Peyer's patch (tissue), 4 donors: ENCODE data around the gene NMUR1. TPM values are rescaled to one million over a fixed set of nuclear protein-coding genes. Genes with fewer than 3 reads are reported as not detected.

Source experiments
- DNase-seq, 3 donors: peaks; one replicate each; pipeline ENCODE4 v3.0.0-alpha.2; 2017 to 2019
- H3K27ac ChIP-seq, 4 donors: fragments of 200-600 bp; sonication (generic); one replicate each; pipeline ENCODE4 v1.5.1; 2016 to 2019
- H3K27me3 ChIP-seq, 2 donors: fragments of 200-600 bp; sonication (generic); one replicate each; pipeline ENCODE4 v1.5.1; 2019
- H3K36me3 ChIP-seq, 3 donors: fragments of 200-600 bp; sonication (generic); one replicate each; pipeline ENCODE4 v1.5.1; 2016 to 2019
- H3K4me1 ChIP-seq, 4 donors: fragments of 200-600 bp; sonication (generic); one replicate each; pipeline ENCODE4 v1.5.1; 2016 to 2019
- H3K4me3 ChIP-seq, 4 donors: fragments of 200-600 bp; sonication (generic); 1 replicate in 3 of 4; 2 replicates in 1 of 4; pipeline ENCODE4 v1.5.1; 2016 to 2019; ENCODE audit warnings: mild to moderate bottlenecking in 1 of 4
- H3K9me3 ChIP-seq, 4 donors: fragments of 200-600 bp; sonication (generic); one replicate each; pipeline ENCODE4 v1.5.1; 2016 to 2019; ENCODE audit warnings: mild to moderate bottlenecking in 1 of 4
- POLR2A ChIP-seq, 2 donors: fragments of 450-650 bp; IDR thresholded peaks; one replicate each; pipeline ENCODE4 v1.5.1; 2017; ENCODE audit warnings: antibody characterized with exemption in 2 of 2, mild to moderate bottlenecking in 2 of 2, moderate library complexity in 2 of 2
- total RNA-seq, 4 donors: library from RNA; depleted of rRNA; stranded (reverse); fragments of >200 nt; gene quantifications; one replicate each; pipeline ENCODE4 v1.1.0, GENCODE V29; 2016
- TF ChIP-seq, protein P1 (sequence below), 6 experiments: fragments of 450-650 bp in 4 of 6; fragments of 200-600 bp in 2 of 6; sonication (generic) in 1 of 6; IDR thresholded peaks; one replicate each; pipeline ENCODE4 v1.5.1; 2017 to 2019; ENCODE audit warnings: antibody characterized with exemption in 6 of 6, mild to moderate bottlenecking in 3 of 6, moderate library complexity in 1 of 6

Gene NMUR1
- total RNA-seq, 4 donors from 2014 or later = 0.53 to 3.1 (median 0.80) TPM; not detected in 1

DNA sequence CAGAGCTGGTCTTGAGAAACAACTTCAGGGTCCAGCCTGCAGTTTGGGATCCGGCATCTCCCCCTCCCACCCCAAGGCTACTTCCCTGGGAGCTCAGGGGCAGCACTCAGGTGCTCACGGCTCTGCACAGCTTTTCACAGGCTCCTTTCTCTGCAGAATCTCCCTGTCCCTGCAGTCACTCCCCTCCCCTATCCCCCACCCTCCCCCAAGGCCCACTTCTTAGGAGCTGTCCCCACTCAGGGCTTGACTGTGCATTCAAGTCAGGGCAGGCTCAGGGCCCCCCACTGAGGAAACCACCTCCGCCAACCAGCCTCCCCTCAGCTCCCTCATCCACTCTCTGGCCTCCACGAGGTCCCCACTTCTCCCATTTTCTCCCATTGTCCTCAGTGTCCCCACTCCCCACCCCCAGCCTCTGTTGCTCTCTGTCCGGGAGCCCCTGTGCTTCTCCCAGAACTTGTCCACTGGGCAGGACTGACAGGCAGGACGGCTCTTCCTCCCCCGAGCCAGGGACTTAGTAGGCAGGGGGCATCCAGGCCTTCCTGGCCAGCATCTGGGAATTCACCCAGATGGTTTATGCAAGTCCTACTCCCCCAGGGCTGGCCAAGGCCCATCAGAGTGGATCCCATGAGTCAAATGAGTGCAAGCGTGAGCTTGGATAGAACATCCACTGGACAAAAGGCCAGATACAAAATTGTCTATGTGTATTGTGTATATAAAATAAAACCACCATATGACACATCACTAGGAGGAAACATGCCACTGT lies 7.6 kb downstream of the NMUR1 start:
- TF ChIP-seq, protein P1, sequence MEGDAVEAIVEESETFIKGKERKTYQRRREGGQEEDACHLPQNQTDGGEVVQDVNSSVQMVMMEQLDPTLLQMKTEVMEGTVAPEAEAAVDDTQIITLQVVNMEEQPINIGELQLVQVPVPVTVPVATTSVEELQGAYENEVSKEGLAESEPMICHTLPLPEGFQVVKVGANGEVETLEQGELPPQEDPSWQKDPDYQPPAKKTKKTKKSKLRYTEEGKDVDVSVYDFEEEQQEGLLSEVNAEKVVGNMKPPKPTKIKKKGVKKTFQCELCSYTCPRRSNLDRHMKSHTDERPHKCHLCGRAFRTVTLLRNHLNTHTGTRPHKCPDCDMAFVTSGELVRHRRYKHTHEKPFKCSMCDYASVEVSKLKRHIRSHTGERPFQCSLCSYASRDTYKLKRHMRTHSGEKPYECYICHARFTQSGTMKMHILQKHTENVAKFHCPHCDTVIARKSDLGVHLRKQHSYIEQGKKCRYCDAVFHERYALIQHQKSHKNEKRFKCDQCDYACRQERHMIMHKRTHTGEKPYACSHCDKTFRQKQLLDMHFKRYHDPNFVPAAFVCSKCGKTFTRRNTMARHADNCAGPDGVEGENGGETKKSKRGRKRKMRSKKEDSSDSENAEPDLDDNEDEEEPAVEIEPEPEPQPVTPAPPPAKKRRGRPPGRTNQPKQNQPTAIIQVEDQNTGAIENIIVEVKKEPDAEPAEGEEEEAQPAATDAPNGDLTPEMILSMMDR (IDR thresholded peaks at IDR 0.05) = no peak
- TF ChIP-seq POLR2A (IDR thresholded peaks at IDR 0.05) = no peak
- no peaks in the 10 kb centered on the region for H3K27me3 ChIP-seq
- H3K9me3 ChIP-seq = no peaks in the 10 kb centered on the region
- H3K4me1 ChIP-seq = peaks cover 0 to 5% (median 2%) of the 10 kb centered on the region in 4 donors
- no peak for DNase-seq
- H3K27ac ChIP-seq = no peak overlapping the region
- no peak overlapping the region for H3K4me3 ChIP-seq
- no peaks in the 10 kb centered on the region for H3K36me3 ChIP-seq

GRCh38 chr2:231521443-231521842 lies 8.8 kb downstream of the NMUR1 start:
- Histone ChIP-seq H3K4me1 (peaks cover 0 to 5% (median 2%) of the 10 kb centered on the region in 4 donors), H3K36me3 (no peaks in the 10 kb centered on the region), H3K4me3 (no peak overlapping the region), H3K27ac (no peak overlapping the region), H3K9me3 (no peaks in the 10 kb centered on the region), H3K27me3 (no peaks in the 10 kb centered on the region)
- DNase-seq = no peak
- no peak for TF ChIP-seq POLR2A (IDR thresholded peaks at IDR 0.05)
- TF ChIP-seq, protein P1 (IDR thresholded peaks at IDR 0.05) = no peak

DNA sequence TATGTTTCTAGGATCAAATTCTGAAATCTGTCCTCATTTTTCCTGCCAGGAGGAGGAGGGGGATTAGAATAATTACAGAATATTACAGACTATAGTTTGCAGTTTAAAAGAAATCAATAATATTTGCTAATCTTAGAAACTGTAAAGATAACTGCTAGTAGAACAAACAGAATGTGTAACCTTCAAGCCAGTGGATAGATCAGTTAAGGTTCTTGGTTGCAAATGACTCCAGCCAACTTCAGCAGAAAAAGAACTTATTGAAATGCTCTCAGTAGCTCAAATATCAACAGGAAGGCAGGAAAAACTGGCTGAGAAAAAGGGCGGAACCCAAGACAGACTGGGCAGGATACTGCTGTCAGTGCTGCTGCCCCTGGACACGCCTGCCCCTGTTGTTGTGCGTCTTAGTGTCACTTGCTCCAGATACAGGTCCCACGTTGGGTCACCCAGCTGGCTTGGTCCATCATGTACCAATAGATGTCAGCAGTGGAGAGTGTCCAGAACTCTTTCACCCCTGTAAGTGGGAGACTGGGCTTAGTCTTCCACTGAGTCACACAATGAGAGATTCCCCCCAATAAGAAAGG lies 10.2 kb downstream of the NMUR1 start:
- no peaks in the 10 kb centered on the region for H3K27me3 ChIP-seq
- TF ChIP-seq, protein P1 (IDR thresholded peaks at IDR 0.05) = no peak
- no peak for TF ChIP-seq POLR2A (IDR thresholded peaks at IDR 0.05)
- no peaks in the 10 kb centered on the region for H3K36me3 ChIP-seq
- no peak overlapping the region for H3K27ac ChIP-seq
- DNase-seq = no peak
- H3K4me3 ChIP-seq = no peak overlapping the region
- H3K4me1 ChIP-seq = peaks cover 0 to 5% (median 2%) of the 10 kb centered on the region in 4 donors
- no peaks in the 10 kb centered on the region for H3K9me3 ChIP-seq

DNA sequence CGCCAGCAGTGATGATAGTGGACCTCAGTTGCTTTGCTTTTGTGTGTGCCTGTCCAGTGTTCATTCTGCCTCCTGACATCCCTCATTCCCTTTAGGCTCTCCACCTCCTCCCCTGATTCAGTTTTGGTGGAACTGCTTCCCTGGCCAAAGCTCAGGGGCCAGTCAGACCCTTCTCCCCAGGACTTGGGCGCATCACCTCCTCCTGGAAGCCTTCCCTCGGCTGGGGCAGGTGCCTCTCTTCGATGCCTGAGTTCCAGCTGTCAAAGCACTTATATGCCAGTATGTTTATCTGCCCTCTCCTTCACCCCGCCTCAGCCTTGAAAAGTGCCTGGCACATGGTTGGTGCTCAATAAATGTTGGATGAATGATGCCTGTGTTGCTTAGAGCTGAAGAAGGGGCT lies 11.5 kb downstream of the NMUR1 start:
- Histone ChIP-seq H3K4me3 (no peak overlapping the region), H3K9me3 (no peaks in the 10 kb centered on the region), H3K4me1 (peaks cover 0 to 5% (median 0%) of the 10 kb centered on the region in 4 donors), H3K27ac (no peak overlapping the region), H3K36me3 (no peaks in the 10 kb centered on the region), H3K27me3 (no peaks in the 10 kb centered on the region)
- no peak for TF ChIP-seq POLR2A (IDR thresholded peaks at IDR 0.05)
- TF ChIP-seq, protein P1 (IDR thresholded peaks at IDR 0.05) = no peak
- DNase-seq = no peak

DNA sequence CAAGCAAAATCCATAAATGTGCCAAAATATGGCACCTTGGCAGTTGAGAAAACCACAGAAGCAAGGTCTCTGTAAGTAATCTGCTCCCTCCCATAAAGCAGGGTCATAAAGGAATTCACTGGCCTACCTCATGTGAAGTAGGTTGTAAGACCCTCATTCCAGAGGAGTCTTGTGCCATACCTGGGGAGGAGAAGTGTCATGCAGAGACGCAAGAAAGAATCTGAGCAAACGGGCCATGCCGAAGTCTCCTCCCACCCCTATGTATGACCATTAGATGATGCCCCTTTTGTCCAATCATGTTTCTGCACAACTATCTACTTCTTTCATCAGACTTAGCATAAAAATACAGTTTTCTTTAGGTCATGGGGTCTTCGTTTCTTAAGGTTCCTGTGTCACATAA lies 14.6 kb downstream of the NMUR1 start:
- Histone ChIP-seq H3K27me3 (no peaks in the 10 kb centered on the region), H3K27ac (no peak overlapping the region), H3K9me3 (no peaks in the 10 kb centered on the region), H3K4me1 (no peaks in the 10 kb centered on the region), H3K36me3 (no peaks in the 10 kb centered on the region), H3K4me3 (no peak overlapping the region)
- TF ChIP-seq, protein P1 (IDR thresholded peaks at IDR 0.05) = no peak
- no peak for TF ChIP-seq POLR2A (IDR thresholded peaks at IDR 0.05)
- DNase-seq = no peak
